DLD1 (cell line): Measurements from ENCODE around the gene KLRC3.
"Not testable (repeated sequence)": the region's sequence is repeated elsewhere in the genome, so short reads cannot be mapped to it uniquely, and the experiment has no call there.

Source experiments
- in situ Hi-C: cut with HindIII; loops from 2 replicates; pipeline ENCODE4 v1.10.0; 2017; ENCODE audit warnings: low sequenced_read_pairs

KLRC3 gene

GRCh38 chr12:10404798-10405197 lies 15.6 kb downstream of the KLRC3 start:
- in situ Hi-C loops = no loop called here

- in situ Hi-C loops = no loop called here
These were observed 19.6 kb downstream of the KLRC3 start for GRCh38 chr12:10400829-10401228.

- in situ Hi-C loops = no loop called here
These were observed 22.2 kb downstream of the KLRC3 start for GRCh38 chr12:10398168-10398567.

GRCh38 chr12:10397296-10397695 lies 23.1 kb downstream of the KLRC3 start:
- in situ Hi-C loops = no loop called here

GRCh38 chr12:10396176-10396575 lies 24.2 kb downstream of the KLRC3 start:
- in situ Hi-C loops = not testable (repeated sequence)

- in situ Hi-C loops = no loop called here
These were observed 24.9 kb downstream of the KLRC3 start for GRCh38 chr12:10395390-10395998.

GRCh38 chr12:10394531-10395152 lies 25.8 kb downstream of the KLRC3 start:
- in situ Hi-C loops = not testable (repeated sequence)

GRCh38 chr12:10393291-10393690 lies 27.1 kb downstream of the KLRC3 start:
- in situ Hi-C loops = no loop called here

GRCh38 chr12:10392394-10392930 lies 27.9 kb downstream of the KLRC3 start:
- in situ Hi-C loops = no loop called here

GRCh38 chr12:10390991-10391390 lies 29.4 kb downstream of the KLRC3 start:
- in situ Hi-C loops = not testable (repeated sequence)

- in situ Hi-C loops = no loop called here
These were observed 30.5 kb downstream of the KLRC3 start, which contains the start of gene KLRK1 for GRCh38 chr12:10389904-10390303. Gene KLRK1, minus strand, starts transcription at chr12:10390041. Its CDS starts 1,231 bp downstream, at chr12:10388810.

GRCh38 chr12:10388624-10389413 lies 31.6 kb downstream of the KLRC3 start:
- in situ Hi-C loops = no loop called here

- in situ Hi-C loops = not testable (repeated sequence)
These were observed 32.9 kb downstream of the KLRC3 start for GRCh38 chr12:10387498-10387897.

GRCh38 chr12:10386857-10387256 lies 33.5 kb downstream of the KLRC3 start:
- in situ Hi-C loops = no loop called here

- in situ Hi-C loops = no loop called here
These were observed 35.2 kb downstream of the KLRC3 start for GRCh38 chr12:10385166-10385613.

GRCh38 chr12:10384191-10384590 lies 36.2 kb downstream of the KLRC3 start:
- in situ Hi-C loops = no loop called here

GRCh38 chr12:10381928-10382628 lies 38.3 kb downstream of the KLRC3 start:
- in situ Hi-C loops = no loop called here

- in situ Hi-C loops = not testable (repeated sequence)
These were observed 41.7 kb downstream of the KLRC3 start for GRCh38 chr12:10378737-10379136.

GRCh38 chr12:10374624-10375018 lies 45.8 kb downstream of the KLRC3 start:
- in situ Hi-C loops = loop anchor here (25.0 kb wide), 1 partner anchor 88 kb away; the partner anchor contains the start of gene KLRC1

- in situ Hi-C loops = loop anchor here (25.0 kb wide), 1 partner anchor 90 kb away; the partner anchor contains the start of gene KLRC1
These were observed 47.8 kb downstream of the KLRC3 start for GRCh38 chr12:10372559-10372958.
